GM12878 (cell line): ENCODE data around the gene EEFSEC. TPM values are rescaled to one million over a fixed set of nuclear protein-coding genes. Genes with fewer than 3 reads are reported as not detected.

ENCODE experiments used
- CBX3 ChIP-seq: fragments of 200-600 bp; sonication (generic); IDR thresholded peaks from 2 replicates; pipeline ENCODE4 v1.6.1; 2016; ENCODE audit warnings: low read depth, borderline replicate concordance
- CHD4 ChIP-seq: fragments of 200-600 bp; sonication (generic); IDR thresholded peaks from 2 replicates; pipeline ENCODE4 v1.6.1; 2016; ENCODE audit warnings: mild to moderate bottlenecking
- ETV6 ChIP-seq, 2 experiments: fragments of 450-650 bp in 1 of 2; IDR thresholded peaks in 1 of 2; conservative IDR thresholded peaks in 1 of 2; 2 replicates each; pipeline ENCODE4 v1.6.1; 2014; ENCODE audit warnings: antibody characterized with exemption in 1 of 2, borderline replicate concordance in 1 of 2, low read depth in 1 of 2, mild to moderate bottlenecking in 1 of 2, moderate library complexity in 1 of 2
- HSF1 ChIP-seq: fragments of 150-350 bp; IDR thresholded peaks from 2 replicates; pipeline ENCODE4 v1.6.1; 2014; ENCODE audit warnings: mild to moderate bottlenecking, low read depth, low read length
- IRF5 ChIP-seq: fragments of 450-650 bp; IDR thresholded peaks from 2 replicates; pipeline ENCODE4 v1.6.1; 2017; ENCODE audit warnings: borderline replicate concordance
- NFYA ChIP-seq: IDR thresholded peaks from 2 replicates; pipeline ENCODE4 v1.6.1; 2011; ENCODE audit warnings: low read depth, mild to moderate bottlenecking, low read length, improper control_type of control experiment, borderline replicate concordance
- SUPT20H ChIP-seq: IDR thresholded peaks from 2 replicates; pipeline ENCODE4 v1.6.1; 2011; ENCODE audit warnings: low read depth, mild to moderate bottlenecking, low read length, moderate library complexity, borderline replicate concordance; ENCODE audit not compliant: control insufficient read depth
- TCF7 ChIP-seq: IDR thresholded peaks from 2 replicates; pipeline ENCODE4 v1.6.1; 2014; ENCODE audit warnings: antibody characterized with exemption, borderline replicate concordance
- polyA plus RNA-seq, 11 experiments: library from polyadenylated mRNA; depleted of rRNA in 4 of 11; unstranded in 6 of 11; stranded (reverse) in 5 of 11; fragments of >200 nt; fragmentation: Nextera tagmentation in 4 of 11; fragmentation: Illumina TruSeq in 1 of 11; extraction: Ambion mirVana in 4 of 11; extraction: Trizol in 1 of 11; gene quantifications; 1 replicate in 1 of 11; 2 replicates in 10 of 11; pipeline versions ENCODE4 v1.2.1 to v1.2.3, GENCODE V29; 2011 to 2016; ENCODE audit warnings: inconsistent platforms in 2 of 11, missing spikeins in 2 of 11, low read depth in 1 of 11
- total RNA-seq, 4 experiments: library from RNA; depleted of rRNA in 3 of 4; stranded (reverse); fragments of >200 nt in 3 of 4; fragmentation: Illumina TruSeq in 1 of 4; extraction: Trizol in 1 of 4; gene quantifications; 2 replicates each; pipeline versions ENCODE4 v1.2.1 to v1.2.3, GENCODE V29; 2013 to 2021
- TF ChIP-seq, protein P1 (sequence below): fragments of 450-650 bp; formaldehyde crosslinking; IDR thresholded peaks from 2 replicates; pipeline ENCODE4 v1.4.0; 2020; ENCODE audit warnings: mild to moderate bottlenecking, moderate library complexity

Gene EEFSEC
- total and polyA plus RNA-seq, 10 of the 15 experiments (the other 5 are each of a cell fraction or from before 2014, with no cell fraction given) = 0.29 to 29.1 (median 16.1) TPM

DNA sequence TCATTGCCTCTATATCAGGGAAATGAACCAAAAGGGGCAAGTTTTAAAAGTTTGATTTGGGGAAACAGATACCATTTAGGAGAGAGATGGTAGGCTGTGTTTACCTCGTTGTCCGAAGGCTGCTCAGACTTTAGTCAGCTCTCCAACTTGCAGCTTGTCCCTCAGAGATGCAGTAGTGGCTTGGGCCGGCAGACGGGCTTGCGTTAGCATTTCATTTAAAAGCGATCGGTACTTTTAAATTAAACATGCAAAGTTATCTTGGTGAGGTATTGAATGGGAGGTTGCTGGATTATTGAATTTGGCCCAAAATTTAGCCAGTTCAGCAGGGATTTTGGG, 26.2 kb downstream of the EEFSEC start (continued):
- TF ChIP-seq IRF5 (no peak), CBX3 (no peak), CHD4 (no peak), ETV6 (conservative IDR thresholded peaks at IDR 0.05 in 1 of 2, IDR thresholded peaks at IDR 0.05 in 1 of 2; ENCODE audit: borderline replicate concordance in 1 of 2, low read depth in 1 of 2) (no peak), NFYA (no peak), HSF1 (no peak), TCF7 (no peak), SUPT20H (no peak)
- TF ChIP-seq, protein P1, sequence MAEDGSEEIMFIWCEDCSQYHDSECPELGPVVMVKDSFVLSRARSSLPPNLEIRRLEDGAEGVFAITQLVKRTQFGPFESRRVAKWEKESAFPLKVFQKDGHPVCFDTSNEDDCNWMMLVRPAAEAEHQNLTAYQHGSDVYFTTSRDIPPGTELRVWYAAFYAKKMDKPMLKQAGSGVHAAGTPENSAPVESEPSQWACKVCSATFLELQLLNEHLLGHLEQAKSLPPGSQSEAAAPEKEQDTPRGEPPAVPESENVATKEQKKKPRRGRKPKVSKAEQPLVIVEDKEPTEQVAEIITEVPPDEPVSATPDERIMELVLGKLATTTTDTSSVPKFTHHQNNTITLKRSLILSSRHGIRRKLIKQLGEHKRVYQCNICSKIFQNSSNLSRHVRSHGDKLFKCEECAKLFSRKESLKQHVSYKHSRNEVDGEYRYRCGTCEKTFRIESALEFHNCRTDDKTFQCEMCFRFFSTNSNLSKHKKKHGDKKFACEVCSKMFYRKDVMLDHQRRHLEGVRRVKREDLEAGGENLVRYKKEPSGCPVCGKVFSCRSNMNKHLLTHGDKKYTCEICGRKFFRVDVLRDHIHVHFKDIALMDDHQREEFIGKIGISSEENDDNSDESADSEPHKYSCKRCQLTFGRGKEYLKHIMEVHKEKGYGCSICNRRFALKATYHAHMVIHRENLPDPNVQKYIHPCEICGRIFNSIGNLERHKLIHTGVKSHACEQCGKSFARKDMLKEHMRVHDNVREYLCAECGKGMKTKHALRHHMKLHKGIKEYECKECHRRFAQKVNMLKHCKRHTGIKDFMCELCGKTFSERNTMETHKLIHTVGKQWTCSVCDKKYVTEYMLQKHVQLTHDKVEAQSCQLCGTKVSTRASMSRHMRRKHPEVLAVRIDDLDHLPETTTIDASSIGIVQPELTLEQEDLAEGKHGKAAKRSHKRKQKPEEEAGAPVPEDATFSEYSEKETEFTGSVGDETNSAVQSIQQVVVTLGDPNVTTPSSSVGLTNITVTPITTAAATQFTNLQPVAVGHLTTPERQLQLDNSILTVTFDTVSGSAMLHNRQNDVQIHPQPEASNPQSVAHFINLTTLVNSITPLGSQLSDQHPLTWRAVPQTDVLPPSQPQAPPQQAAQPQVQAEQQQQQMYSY = no peak
